Stimulated activated naive CD8-positive, alpha-beta T cell treated with anti-CD3 and anti-CD28 coated beads, Interleukin-15, Interleukin-2, amounts not matched to agents 100 ng/mL and 50 ng/mL, for 24 hours (primary cell): ENCODE results near the gene RHOU.
"Not testable (repeated sequence)": the region's sequence is repeated elsewhere in the genome, so short reads cannot be mapped to it uniquely, and the experiment has no call there.

Experiments
- H3K27ac Mint-ChIP-seq: one replicate; pipeline ENCODE4 v1.8.0; 2021; ENCODE audit warnings: mild to moderate bottlenecking, mixed read lengths
- H3K27me3 Mint-ChIP-seq: one replicate; pipeline ENCODE4 v1.8.0; 2021; ENCODE audit warnings: mixed read lengths
- H3K36me3 Mint-ChIP-seq: one replicate; pipeline ENCODE4 v1.8.0; 2021; ENCODE audit warnings: low read depth, mixed read lengths
- H3K4me1 Mint-ChIP-seq: one replicate; pipeline ENCODE4 v1.8.0; 2021; ENCODE audit warnings: low read depth, mixed read lengths
- H3K4me3 Mint-ChIP-seq: one replicate; pipeline ENCODE4 v1.8.0; 2021; ENCODE audit warnings: mild to moderate bottlenecking, mixed read lengths
- H3K9me3 Mint-ChIP-seq: one replicate; pipeline ENCODE4 v1.8.0; 2021; ENCODE audit warnings: mixed read lengths

RHOU gene

GRCh38 chr1:228763561-228763960 lies 28.3 kb downstream of the RHOU start:
- Mint-ChIP-seq H3K4me3 (no peak overlapping the region), H3K27ac (no peak overlapping the region), H3K36me3 (no peaks in the 10 kb centered on the region), H3K27me3 (no peaks in the 10 kb centered on the region), H3K9me3 (no peaks in the 10 kb centered on the region), H3K4me1 (peaks cover 5% of the 10 kb centered on the region)

- H3K27ac Mint-ChIP-seq, result no peak overlapping the region
- H3K36me3 Mint-ChIP-seq, result no peaks in the 10 kb centered on the region
- no peaks in the 10 kb centered on the region for H3K9me3 Mint-ChIP-seq
- H3K4me1 Mint-ChIP-seq, result peaks cover 5% of the 10 kb centered on the region
- no peaks in the 10 kb centered on the region for H3K27me3 Mint-ChIP-seq
- no peak overlapping the region for H3K4me3 Mint-ChIP-seq
These were observed 30.1 kb downstream of the RHOU start for GRCh38 chr1:228765168-228765946.

- Mint-ChIP-seq H3K27ac (no peak overlapping the region), H3K4me3 (no peak overlapping the region), H3K36me3 (no peaks in the 10 kb centered on the region), H3K9me3 (no peaks in the 10 kb centered on the region), H3K4me1 (peaks cover 5% of the 10 kb centered on the region), H3K27me3 (no peaks in the 10 kb centered on the region)
These were observed 31.5 kb downstream of the RHOU start for GRCh38 chr1:228766788-228767187.

DNA sequence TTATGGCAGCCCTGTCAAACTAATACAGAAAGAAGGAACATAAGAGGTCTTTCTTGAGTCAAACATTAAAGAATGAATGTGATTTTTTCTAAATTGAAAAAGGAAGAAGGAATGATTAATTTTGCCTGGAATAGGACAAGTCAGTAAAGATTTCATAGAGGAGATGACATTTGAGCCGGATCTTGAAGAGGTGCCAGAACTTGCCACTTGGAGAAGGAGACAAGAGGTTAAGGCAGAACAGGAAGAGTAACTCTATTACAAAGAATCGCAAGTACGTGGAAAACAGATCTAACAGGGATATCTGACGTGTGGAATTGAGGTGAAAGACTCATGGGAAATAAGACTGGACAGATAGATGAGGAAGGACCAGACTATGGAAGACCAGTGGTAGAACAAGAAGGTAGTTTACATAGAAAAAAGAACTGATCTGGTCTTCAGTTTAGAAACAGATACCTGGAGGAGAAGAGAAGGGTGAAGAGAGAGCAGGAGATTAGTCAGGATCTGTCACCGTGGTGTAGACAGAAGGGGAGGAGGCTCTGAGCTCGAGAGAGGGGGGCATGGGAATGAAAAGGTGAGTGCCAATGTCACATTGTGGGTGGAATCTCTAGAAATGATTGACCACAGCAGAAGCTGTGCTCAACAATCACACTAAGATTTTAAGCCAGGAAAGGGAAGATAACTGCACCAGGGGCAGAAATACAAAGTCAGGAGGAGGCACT lies 32.5 kb downstream of the RHOU start:
- Mint-ChIP-seq H3K27ac (no peak overlapping the region), H3K4me1 (peaks cover 5% of the 10 kb centered on the region), H3K36me3 (no peaks in the 10 kb centered on the region), H3K9me3 (no peaks in the 10 kb centered on the region), H3K27me3 (no peaks in the 10 kb centered on the region), H3K4me3 (no peak overlapping the region)

DNA sequence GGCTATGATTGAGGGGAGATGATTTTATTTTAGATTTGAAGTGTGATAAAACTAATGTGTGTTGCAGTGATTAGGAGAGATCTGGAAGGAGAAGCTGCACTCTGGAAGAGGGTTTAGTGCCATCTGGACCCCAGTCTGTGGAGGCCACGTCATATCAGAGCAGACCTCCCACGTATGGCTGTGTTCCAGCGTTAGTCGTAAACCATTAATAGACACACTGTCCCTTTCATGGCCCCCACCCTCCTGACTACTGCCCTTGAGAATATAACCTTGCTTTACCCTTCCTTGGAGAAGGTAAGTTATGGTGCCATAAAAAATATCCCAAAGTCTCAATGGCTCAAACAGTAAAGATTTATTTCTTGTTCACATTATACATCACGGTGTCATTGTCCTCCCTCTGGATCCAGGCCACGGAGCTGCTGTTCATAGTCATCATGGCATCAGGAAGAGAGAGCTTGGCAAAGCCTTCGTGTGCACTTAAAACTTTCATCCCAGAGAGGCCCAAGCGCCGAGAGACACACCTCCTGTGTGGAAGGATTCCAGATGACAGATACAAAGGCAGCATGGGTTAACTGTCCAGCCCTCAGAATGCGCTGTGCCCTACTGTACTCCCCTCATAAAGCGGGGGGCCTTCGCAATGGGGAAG lies 33.2 kb downstream of the RHOU start:
- no peak overlapping the region for H3K27ac Mint-ChIP-seq
- H3K27me3 Mint-ChIP-seq, result no peaks in the 10 kb centered on the region
- no peaks in the 10 kb centered on the region for H3K9me3 Mint-ChIP-seq
- H3K4me1 Mint-ChIP-seq, result peaks cover 5% of the 10 kb centered on the region
- no peak overlapping the region for H3K4me3 Mint-ChIP-seq
- H3K36me3 Mint-ChIP-seq, result no peaks in the 10 kb centered on the region

- H3K9me3 Mint-ChIP-seq, result no peaks in the 10 kb centered on the region
- peaks cover under 1% of the 10 kb centered on the region for H3K4me1 Mint-ChIP-seq
- H3K36me3 Mint-ChIP-seq, result no peaks in the 10 kb centered on the region
- H3K27me3 Mint-ChIP-seq, result no peaks in the 10 kb centered on the region
- no peak overlapping the region for H3K4me3 Mint-ChIP-seq
- no peak overlapping the region for H3K27ac Mint-ChIP-seq
These were observed 35.5 kb downstream of the RHOU start for GRCh38 chr1:228770779-228771223.

GRCh38 chr1:228772516-228773212 lies 37.4 kb downstream of the RHOU start:
- no peaks in the 10 kb centered on the region for H3K36me3 Mint-ChIP-seq
- no peak overlapping the region for H3K27ac Mint-ChIP-seq
- no peaks in the 10 kb centered on the region for H3K9me3 Mint-ChIP-seq
- H3K27me3 Mint-ChIP-seq, result no peaks in the 10 kb centered on the region
- no peaks in the 10 kb centered on the region for H3K4me1 Mint-ChIP-seq
- H3K4me3 Mint-ChIP-seq, result no peak overlapping the region

DNA sequence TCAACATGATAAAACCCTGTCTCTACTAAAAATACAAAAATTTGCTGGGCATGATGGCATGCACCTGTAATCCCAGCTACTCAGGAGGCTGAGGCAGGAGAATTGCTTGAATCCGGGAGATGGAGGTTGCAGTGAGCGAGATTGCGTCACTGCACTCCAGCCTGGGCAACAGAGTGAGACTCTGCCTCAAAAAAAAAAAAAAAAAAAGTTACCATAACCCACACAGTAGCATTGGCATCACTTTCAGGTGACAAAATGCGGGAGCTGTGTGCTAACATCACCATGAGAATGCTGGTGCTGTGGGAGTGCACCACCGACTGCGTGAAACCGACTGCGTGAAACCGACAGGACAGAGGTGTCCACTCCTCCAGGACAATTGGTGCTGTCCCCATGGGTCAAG lies 40.7 kb downstream of the RHOU start:
- not testable (repeated sequence) for H3K27ac Mint-ChIP-seq, H3K4me1 Mint-ChIP-seq, H3K27me3 Mint-ChIP-seq, H3K36me3 Mint-ChIP-seq, H3K9me3 Mint-ChIP-seq, H3K4me3 Mint-ChIP-seq

DNA sequence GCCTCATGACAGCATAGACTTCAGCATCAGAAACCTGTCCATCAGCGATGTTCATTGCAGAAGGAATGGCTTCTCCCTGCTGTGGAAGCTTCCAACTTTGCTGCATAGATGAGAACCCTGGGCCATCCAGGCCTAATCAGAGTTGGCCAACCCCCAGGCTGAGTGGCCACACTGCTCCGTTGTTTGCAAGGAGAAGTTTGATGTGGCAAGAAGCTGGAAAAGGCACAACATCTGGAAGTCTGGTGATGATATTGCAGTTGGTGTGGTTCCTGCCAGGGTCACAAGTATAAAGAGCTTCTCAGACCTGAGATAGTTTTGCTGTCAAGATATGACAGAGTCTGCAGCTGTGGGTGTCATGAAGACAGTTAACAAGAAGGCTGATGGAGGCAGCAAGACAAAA lies 41.2 kb downstream of the RHOU start:
- Mint-ChIP-seq H3K9me3 (no peaks in the 10 kb centered on the region), H3K27me3 (no peaks in the 10 kb centered on the region), H3K4me1 (no peaks in the 10 kb centered on the region), H3K4me3 (no peak overlapping the region), H3K36me3 (no peaks in the 10 kb centered on the region), H3K27ac (no peak overlapping the region)

DNA sequence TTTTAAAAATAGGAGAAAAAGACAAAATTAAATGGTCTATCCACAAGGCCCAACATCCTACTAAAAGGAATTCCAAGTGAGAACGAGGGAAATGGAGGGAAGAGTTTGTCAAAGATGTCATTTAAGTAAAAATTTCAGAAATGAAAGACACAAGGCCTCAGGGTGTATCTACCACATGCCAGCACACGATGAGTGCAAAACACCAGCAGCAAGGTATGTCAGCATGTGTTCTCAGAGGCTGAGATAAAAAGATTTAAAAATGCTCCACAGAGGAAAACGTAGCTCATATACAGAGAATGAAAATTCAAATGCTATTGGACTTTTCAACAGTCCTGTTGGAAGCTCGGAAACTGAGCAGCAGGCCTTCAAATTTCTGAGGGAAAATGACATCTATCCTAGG lies 42.0 kb downstream of the RHOU start:
- no peaks in the 10 kb centered on the region for H3K36me3 Mint-ChIP-seq
- no peak overlapping the region for H3K4me3 Mint-ChIP-seq
- H3K27me3 Mint-ChIP-seq, result no peaks in the 10 kb centered on the region
- no peaks in the 10 kb centered on the region for H3K9me3 Mint-ChIP-seq
- H3K4me1 Mint-ChIP-seq, result no peaks in the 10 kb centered on the region
- H3K27ac Mint-ChIP-seq, result no peak overlapping the region

DNA sequence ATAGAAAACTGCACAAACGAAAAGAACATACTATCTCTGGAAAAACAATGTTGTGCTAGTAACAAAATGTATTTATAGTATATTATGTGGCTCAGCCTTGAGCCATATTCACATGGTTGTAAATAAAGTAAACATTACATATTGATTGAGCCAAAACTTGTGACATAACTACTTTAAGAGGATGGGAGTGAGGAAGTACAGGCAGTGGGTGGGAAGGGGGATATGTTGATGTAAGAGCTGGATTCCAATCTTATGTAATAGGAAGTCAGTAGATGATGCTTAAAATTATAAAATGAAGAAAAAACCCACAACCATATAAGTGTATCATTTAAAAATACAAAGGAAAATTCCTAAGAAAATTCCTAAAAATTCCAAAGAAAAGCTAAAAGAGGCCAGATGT lies 42.7 kb downstream of the RHOU start:
- H3K9me3 Mint-ChIP-seq, result no peaks in the 10 kb centered on the region

DNA sequence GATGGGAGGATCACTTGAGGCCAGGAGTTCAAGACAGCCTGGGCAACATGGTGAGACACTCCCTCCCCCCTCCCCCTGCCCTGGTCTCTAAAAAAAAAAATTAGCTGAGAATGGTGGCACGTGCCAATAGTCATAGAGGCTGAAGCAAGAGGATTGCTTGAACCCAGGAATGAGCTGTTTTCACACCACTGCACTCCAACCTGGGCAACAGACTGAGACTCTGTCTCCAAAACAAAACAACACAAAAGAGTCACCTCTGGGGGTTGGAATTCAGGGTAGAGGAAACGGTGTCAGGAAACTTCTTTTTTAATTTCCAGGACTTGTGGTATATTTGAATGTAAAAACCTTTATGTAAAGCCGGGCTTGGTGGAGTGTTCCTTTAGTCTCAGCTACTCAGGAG lies 43.2 kb downstream of the RHOU start:
- H3K36me3 Mint-ChIP-seq, result no peaks in the 10 kb centered on the region
- no peak overlapping the region for H3K27ac Mint-ChIP-seq
- no peaks in the 10 kb centered on the region for H3K27me3 Mint-ChIP-seq
- H3K4me1 Mint-ChIP-seq, result no peaks in the 10 kb centered on the region
- H3K9me3 Mint-ChIP-seq, result no peaks in the 10 kb centered on the region
- H3K4me3 Mint-ChIP-seq, result no peak overlapping the region

More for the DNA sequence above, 42.7 kb downstream of the RHOU start:
- Mint-ChIP-seq H3K36me3 (no peaks in the 10 kb centered on the region), H3K27me3 (no peaks in the 10 kb centered on the region), H3K27ac (no peak overlapping the region), H3K4me1 (no peaks in the 10 kb centered on the region), H3K4me3 (no peak overlapping the region)

GRCh38 chr1:228778961-228779360 lies 43.7 kb downstream of the RHOU start:
- H3K27me3 Mint-ChIP-seq, result no peaks in the 10 kb centered on the region
- H3K4me1 Mint-ChIP-seq, result no peaks in the 10 kb centered on the region
- no peak overlapping the region for H3K27ac Mint-ChIP-seq
- H3K36me3 Mint-ChIP-seq, result no peaks in the 10 kb centered on the region
- H3K4me3 Mint-ChIP-seq, result no peak overlapping the region
- no peaks in the 10 kb centered on the region for H3K9me3 Mint-ChIP-seq

GRCh38 chr1:228781161-228781808 lies 46.0 kb downstream of the RHOU start:
- Mint-ChIP-seq H3K27ac (no peak overlapping the region), H3K9me3 (no peaks in the 10 kb centered on the region), H3K4me3 (no peak overlapping the region), H3K4me1 (no peaks in the 10 kb centered on the region), H3K27me3 (no peaks in the 10 kb centered on the region), H3K36me3 (no peaks in the 10 kb centered on the region)
